ENCODE measurements around the gene RFX5. TPM values are rescaled to one million over a fixed set of nuclear protein-coding genes. Genes with fewer than 3 reads are reported as not detected.

The RFX5 gene
- total RNA-seq: 30.2 and 34.6 TPM in 2 replicates

GRCh38 chr1:151346769-151347522 lies at the start of gene RFX5:
TSS of gene RFX5 (minus strand) at chr1:151347252. CDS start at chr1:151346320, 932 bp downstream.

DNA sequence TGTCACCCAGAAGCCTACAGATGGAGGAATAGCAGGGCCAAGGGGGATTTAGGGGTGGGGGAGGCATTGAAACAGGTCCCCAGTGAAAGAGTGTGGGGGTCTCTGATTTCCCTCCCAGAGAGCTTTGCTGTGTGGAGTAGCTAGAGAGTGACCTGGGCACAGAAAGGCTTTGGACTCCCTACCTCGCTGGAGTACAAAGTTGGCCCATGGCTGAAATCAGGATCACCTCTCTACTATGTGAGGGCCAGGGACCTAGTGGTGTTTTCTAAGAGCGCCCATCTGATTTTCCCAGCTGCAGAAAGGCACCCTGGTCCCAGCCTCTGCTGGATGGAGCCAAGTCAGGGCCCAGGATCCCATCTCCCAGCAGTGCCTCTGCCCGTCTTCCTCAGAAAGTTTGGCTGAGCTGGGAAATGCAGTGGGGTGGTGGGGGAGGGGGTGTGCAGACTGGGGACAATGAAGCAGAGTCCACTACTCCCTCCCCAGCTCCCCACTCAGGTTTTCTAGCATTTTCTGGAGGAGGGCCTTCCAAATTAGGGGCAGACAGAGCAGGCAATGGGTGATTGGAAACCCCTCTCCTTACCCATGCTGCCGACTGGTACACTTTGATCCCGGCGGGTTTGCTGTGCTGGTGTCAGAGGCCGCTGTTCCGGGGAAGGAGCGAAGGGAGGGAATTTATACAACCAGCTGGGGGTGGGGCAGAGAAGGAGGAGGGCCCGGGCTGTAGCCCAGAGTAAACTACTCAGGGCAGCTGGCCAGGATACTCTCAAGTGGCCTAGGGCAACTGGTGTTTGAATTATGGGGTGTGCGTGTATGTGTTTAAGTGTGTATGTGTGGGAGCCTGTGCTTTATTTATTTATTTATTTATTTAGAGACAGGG lies 25.2 kb upstream of the RFX5 start, which contains the start of gene SELENBP1:
Gene SELENBP1, minus strand, starts transcription at position 648 of the 877 bp plus-strand sequence. Its CDS starts 64 bp downstream, at position 584.

DNA sequence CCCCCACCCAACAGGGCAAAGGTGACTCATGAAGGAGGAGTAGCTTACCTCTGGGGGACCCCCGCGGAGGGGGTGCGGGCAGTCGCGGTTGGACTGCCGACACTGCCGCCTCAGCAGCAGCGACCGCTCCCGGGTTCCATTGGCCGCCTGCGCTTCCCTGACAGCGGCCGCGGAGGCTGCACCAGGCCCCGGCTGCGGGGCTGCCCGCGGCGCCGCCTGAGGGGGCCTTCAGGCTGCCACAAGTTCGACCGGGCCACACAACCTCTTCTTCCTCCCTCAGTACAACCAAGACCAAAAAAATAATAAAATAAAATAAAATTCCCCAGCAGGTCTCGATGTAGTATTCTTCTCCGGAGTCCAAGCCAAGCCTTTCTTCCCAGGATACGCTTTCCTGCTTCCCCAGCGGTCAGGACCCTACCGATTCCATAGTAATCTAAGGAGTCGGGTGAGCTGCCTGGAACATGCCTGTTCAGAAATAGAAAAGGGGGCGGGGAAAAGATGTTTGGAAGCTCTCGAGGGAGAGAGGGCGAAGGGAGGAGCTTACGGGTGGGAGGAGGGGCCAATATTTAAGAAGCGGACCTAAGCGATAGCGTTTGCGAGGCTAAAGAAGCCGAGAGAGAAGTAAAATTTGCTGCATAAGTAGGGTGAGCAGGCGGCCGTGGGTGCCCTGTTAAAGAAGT lies 19.7 kb downstream of the RFX5 start, which contains the start of gene PI4KB:
Gene PI4KB, minus strand, starts transcription at position 194 of the 680 bp plus-strand sequence. CDS start 10,935 bp downstream, outside the sequence.

Small RNA genes lying within 50 kb of the gene (small RNA-seq; reads per million reads assigned to genes)
- not detected for gene RN7SL444P

Other genes starting within 250 kb of the RFX5 start
- 1.3 and 1.4 TPM in 2 replicates for gene SEMA6C, start 200.6 kb downstream of the RFX5 start, total RNA-seq
- gene TNFAIP8L2, start 190.6 kb downstream of the RFX5 start, total RNA-seq: not detected in 2 replicates
- gene LYSMD1, start 181.3 kb downstream of the RFX5 start, total RNA-seq: 7.4 and 9.0 TPM in 2 replicates
- 26.9 and 37.2 TPM in 2 replicates for gene SCNM1, start 181.1 kb downstream of the RFX5 start, total RNA-seq
- 0.32 and 0.52 TPM in 2 replicates for gene TMOD4, start 171.3 kb downstream of the RFX5 start, total RNA-seq
- 32.5 and 34.6 TPM in 2 replicates for gene VPS72, start 157.1 kb downstream of the RFX5 start, total RNA-seq
- 78.0 and 88.6 TPM in 2 replicates for gene PIP5K1A, start 148.7 kb downstream of the RFX5 start, total RNA-seq
- gene PSMD4, start 92.5 kb downstream of the RFX5 start, total RNA-seq: 112 and 120 TPM in 2 replicates
- gene ZNF687, start 65.0 kb downstream of the RFX5 start, total RNA-seq: 12.9 and 14.1 TPM in 2 replicates
- 43.9 and 44.8 TPM in 2 replicates for gene PI4KB, start 19.8 kb downstream of the RFX5 start, total RNA-seq
- 89.0 and 90.6 TPM in 2 replicates for gene SELENBP1, start 25.5 kb upstream of the RFX5 start, total RNA-seq
- 290 and 352 TPM in 2 replicates for gene PSMB4, start 52.3 kb upstream of the RFX5 start, total RNA-seq
- gene POGZ, start 112.2 kb upstream of the RFX5 start, total RNA-seq: 34.9 and 36.8 TPM in 2 replicates
- gene CGN, start 164.1 kb upstream of the RFX5 start, total RNA-seq: not detected in 2 replicates
- gene TUFT1, start 193.1 kb upstream of the RFX5 start, total RNA-seq: 11.8 and 15.8 TPM in 2 replicates